T-helper 1 cell treated with Interleukin-12 subunit alpha and Interleukin-12 subunit beta and Interleukin-4 antibody, amounts not matched to agents 30 μg/mL and 1 μg/mL, for 36 hours (primary cell): ENCODE data around the gene GRIK4.
"Not testable (repeated sequence)": the region's sequence is repeated elsewhere in the genome, so short reads cannot be mapped to it uniquely, and the experiment has no call there.

Source experiments
- H3K27ac Mint-ChIP-seq: one replicate; pipeline ENCODE4 v1.8.0; 2021; ENCODE audit warnings: mild to moderate bottlenecking, mixed read lengths
- H3K27me3 Mint-ChIP-seq: one replicate; pipeline ENCODE4 v1.8.0; 2021; ENCODE audit warnings: low read depth, mixed read lengths
- H3K36me3 Mint-ChIP-seq: one replicate; pipeline ENCODE4 v1.8.0; 2021; ENCODE audit warnings: low read depth, mixed read lengths
- H3K4me1 Mint-ChIP-seq: one replicate; pipeline ENCODE4 v1.8.0; 2021; ENCODE audit warnings: low read depth, mixed read lengths
- H3K4me3 Mint-ChIP-seq: one replicate; pipeline ENCODE4 v1.8.0; 2021; ENCODE audit warnings: mild to moderate bottlenecking, moderate library complexity, mixed read lengths
- H3K9me3 Mint-ChIP-seq: one replicate; pipeline ENCODE4 v1.8.0; 2021; ENCODE audit warnings: mixed read lengths

The GRIK4 gene

GRCh38 chr11:121023848-121024751, 512.6 kb downstream of the GRIK4 start, which contains the start of gene TBCEL:
TBCEL (plus strand) TSS chr11:121024102; CDS start chr11:121045691, 21,589 bp downstream.
- peaks cover 9% of the 10 kb centered on the region for H3K27me3 Mint-ChIP-seq
- H3K9me3 Mint-ChIP-seq = no peaks in the 10 kb centered on the region

GRCh38 chr11:121024989-121025388, 513.4 kb downstream of the GRIK4 start:
- Mint-ChIP-seq H3K4me3 (peak overlapping the region; percentile 77), H3K4me1 (peaks cover 14% of the 10 kb centered on the region), H3K9me3 (no peaks in the 10 kb centered on the region), H3K36me3 (peaks cover 2% of the 10 kb centered on the region), H3K27ac (peak overlapping the region; percentile 69), H3K27me3 (peaks cover 7% of the 10 kb centered on the region)

More at GRCh38 chr11:121023848-121024751, 512.6 kb downstream of the GRIK4 start, which contains the start of gene TBCEL:
- peak within 1 kb of the TSS; percentile 76 for H3K27ac Mint-ChIP-seq
- peak within 1 kb of the TSS; percentile 80 for H3K4me3 Mint-ChIP-seq
- peaks cover 11% of the 10 kb centered on the region for H3K4me1 Mint-ChIP-seq
- H3K36me3 Mint-ChIP-seq = no peaks in the 10 kb centered on the region

- peaks cover 2% of the 10 kb centered on the region for H3K36me3 Mint-ChIP-seq
- peaks cover 19% of the 10 kb centered on the region for H3K4me1 Mint-ChIP-seq
- H3K9me3 Mint-ChIP-seq = no peaks in the 10 kb centered on the region
- no peak overlapping the region for H3K27ac Mint-ChIP-seq
- no peak overlapping the region for H3K4me3 Mint-ChIP-seq
- peaks cover 4% of the 10 kb centered on the region for H3K27me3 Mint-ChIP-seq
Measured at GRCh38 chr11:121029153-121029552, 517.6 kb downstream of the GRIK4 start.

- Mint-ChIP-seq H3K27me3 (peaks cover 4% of the 10 kb centered on the region), H3K9me3 (no peaks in the 10 kb centered on the region), H3K4me1 (peaks cover 14% of the 10 kb centered on the region), H3K36me3 (peaks cover 2% of the 10 kb centered on the region), H3K4me3 (no peak overlapping the region), H3K27ac (no peak overlapping the region)
Measured at GRCh38 chr11:121029813-121030445, 518.4 kb downstream of the GRIK4 start.

GRCh38 chr11:121031167-121031566, 519.6 kb downstream of the GRIK4 start:
- no peak overlapping the region for H3K4me3 Mint-ChIP-seq

GRCh38 chr11:121031648-121032047, 520.1 kb downstream of the GRIK4 start:
- H3K9me3 Mint-ChIP-seq, H3K27ac Mint-ChIP-seq, H3K27me3 Mint-ChIP-seq, H3K36me3 Mint-ChIP-seq, H3K4me3 Mint-ChIP-seq: not testable (repeated sequence)
- H3K4me1 Mint-ChIP-seq = peaks cover 24% of the 10 kb centered on the region

More at GRCh38 chr11:121031167-121031566, 519.6 kb downstream of the GRIK4 start:
- H3K27me3 Mint-ChIP-seq = peaks cover 4% of the 10 kb centered on the region
- peaks cover 4% of the 10 kb centered on the region for H3K36me3 Mint-ChIP-seq
- peaks cover 20% of the 10 kb centered on the region for H3K4me1 Mint-ChIP-seq
- no peaks in the 10 kb centered on the region for H3K9me3 Mint-ChIP-seq
- H3K27ac Mint-ChIP-seq = no peak overlapping the region

- Mint-ChIP-seq H3K36me3 (peaks cover 4% of the 10 kb centered on the region), H3K4me1 (peaks cover 28% of the 10 kb centered on the region), H3K27me3 (peaks cover 4% of the 10 kb centered on the region), H3K9me3 (no peaks in the 10 kb centered on the region), H3K4me3 (no peak overlapping the region), H3K27ac (no peak overlapping the region)
Measured at GRCh38 chr11:121032546-121032945, 521.0 kb downstream of the GRIK4 start.

GRCh38 chr11:121033635-121034034, 522.1 kb downstream of the GRIK4 start:
- H3K4me1 Mint-ChIP-seq = peaks cover 29% of the 10 kb centered on the region
- no peak overlapping the region for H3K4me3 Mint-ChIP-seq
- peaks cover 4% of the 10 kb centered on the region for H3K27me3 Mint-ChIP-seq
- no peaks in the 10 kb centered on the region for H3K9me3 Mint-ChIP-seq
- H3K27ac Mint-ChIP-seq = no peak overlapping the region
- peaks cover 4% of the 10 kb centered on the region for H3K36me3 Mint-ChIP-seq

GRCh38 chr11:121035169-121035755, 523.7 kb downstream of the GRIK4 start:
- Mint-ChIP-seq H3K9me3 (no peaks in the 10 kb centered on the region), H3K4me3 (no peak overlapping the region), H3K27ac (no peak overlapping the region), H3K27me3 (peaks cover 4% of the 10 kb centered on the region), H3K36me3 (peaks cover 1% of the 10 kb centered on the region), H3K4me1 (peaks cover 27% of the 10 kb centered on the region)

- Mint-ChIP-seq H3K27ac (peak overlapping the region; percentile 53), H3K9me3 (no peaks in the 10 kb centered on the region), H3K4me3 (no peak overlapping the region), H3K36me3 (peaks cover 1% of the 10 kb centered on the region), H3K27me3 (peaks cover 4% of the 10 kb centered on the region), H3K4me1 (peaks cover 25% of the 10 kb centered on the region)
Measured at GRCh38 chr11:121035780-121036179, 524.2 kb downstream of the GRIK4 start.

GRCh38 chr11:121037016-121037415, 525.5 kb downstream of the GRIK4 start:
- H3K27ac Mint-ChIP-seq = no peak overlapping the region
- peaks cover 25% of the 10 kb centered on the region for H3K4me1 Mint-ChIP-seq
- peaks cover 4% of the 10 kb centered on the region for H3K27me3 Mint-ChIP-seq
- no peaks in the 10 kb centered on the region for H3K9me3 Mint-ChIP-seq
- no peak overlapping the region for H3K4me3 Mint-ChIP-seq
- H3K36me3 Mint-ChIP-seq = peaks cover 1% of the 10 kb centered on the region
